Stimulated activated CD4-positive, alpha-beta T cell treated with anti-CD3 and anti-CD28 coated beads, Interleukin-15, amount 100 ng/mL, for 48 hours (primary cell): Measurements from ENCODE around the gene SRSF8.
"Not testable (repeated sequence)": the region's sequence is repeated elsewhere in the genome, so short reads cannot be mapped to it uniquely, and the experiment has no call there.

Experiments
- DNase-seq, 2 donors: peaks; one replicate each; pipeline ENCODE4 v3.0.0-alpha.2; 2020; ENCODE audit warnings: low read depth in 2 of 2

The SRSF8 gene

DNA sequence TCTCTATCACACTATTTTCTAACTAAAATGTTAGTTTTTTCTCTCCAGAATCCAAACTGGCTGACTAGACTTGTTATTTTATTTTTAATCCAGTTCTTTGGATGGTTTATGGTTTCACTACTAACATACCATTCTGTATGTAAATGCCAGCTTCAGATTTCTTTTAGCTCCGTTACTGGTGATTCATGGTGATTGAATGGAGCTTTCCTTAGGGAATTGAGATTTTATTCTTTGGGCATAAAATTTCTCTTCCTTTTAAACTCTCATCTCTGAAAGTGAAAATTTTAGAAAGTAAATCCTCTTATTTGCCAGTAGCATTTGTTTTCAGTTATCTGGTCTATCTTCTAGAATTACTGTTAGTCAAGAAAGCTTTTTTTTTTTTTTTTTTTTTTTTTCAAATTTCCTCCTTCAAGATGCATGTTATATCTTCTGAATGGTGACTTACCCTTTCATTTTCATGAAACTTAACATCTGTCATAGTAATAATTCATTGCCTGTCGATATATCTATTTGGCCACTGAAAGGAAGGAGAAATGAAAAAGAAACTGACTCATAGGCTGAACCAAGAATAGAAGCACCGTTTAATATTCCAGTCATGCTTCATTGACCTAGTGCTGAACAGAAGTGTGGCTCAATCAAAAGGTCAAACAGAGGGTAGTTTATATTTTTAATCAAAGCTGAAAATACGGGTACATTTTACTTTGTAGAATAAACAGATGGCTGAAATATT lies 29.3 kb downstream of the SRSF8 start:
- DNase-seq, result no peak

DNA sequence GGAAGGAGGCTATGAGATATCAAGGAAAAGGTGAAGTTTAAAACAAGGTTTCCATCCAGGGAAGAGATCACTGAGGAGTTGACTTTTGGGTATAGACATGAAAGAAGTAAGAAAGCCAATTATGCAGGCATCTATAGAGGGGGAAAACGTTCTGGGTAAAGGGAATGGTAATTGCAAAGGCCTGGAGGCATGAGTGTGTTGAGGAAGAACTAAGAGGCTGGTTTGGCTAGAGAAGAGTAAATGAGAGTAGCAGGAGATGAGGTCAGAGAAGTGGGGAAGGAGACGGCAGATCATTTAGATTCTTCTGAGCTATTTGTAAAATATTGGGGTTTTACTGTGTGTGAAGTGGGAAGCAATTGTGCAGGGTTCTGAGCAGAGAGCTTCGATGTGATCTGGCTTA lies 30.5 kb downstream of the SRSF8 start:
- DNase-seq, result no peak

- DNase-seq, result no peak
Measured at GRCh38 chr11:95098826-95099225, 32.1 kb downstream of the SRSF8 start.

- DNase-seq, result no peak
Measured at GRCh38 chr11:95100191-95100648, 33.5 kb downstream of the SRSF8 start.

- DNase-seq, result no peak
Measured at GRCh38 chr11:95100856-95101507, 34.3 kb downstream of the SRSF8 start.

DNA sequence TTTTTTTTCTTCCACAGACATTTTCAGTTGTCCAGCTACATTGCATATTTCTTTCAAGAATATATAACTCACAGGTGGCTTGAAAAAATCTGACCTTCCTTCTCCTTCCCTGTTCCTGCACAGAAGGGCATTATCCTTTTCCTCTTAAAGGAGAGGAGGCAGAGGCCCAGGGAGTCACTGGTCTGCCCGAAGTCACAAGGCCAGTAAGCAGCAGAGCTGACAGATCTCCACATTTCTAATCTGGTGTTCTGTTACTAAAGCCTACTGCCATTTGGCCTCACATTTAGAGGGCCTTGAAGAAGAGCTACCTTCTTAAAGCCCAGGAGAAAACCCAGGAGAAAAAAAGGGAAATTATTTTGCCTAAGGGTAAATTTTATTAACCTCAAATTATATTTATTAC lies 35.2 kb downstream of the SRSF8 start:
- no peak for DNase-seq

DNA sequence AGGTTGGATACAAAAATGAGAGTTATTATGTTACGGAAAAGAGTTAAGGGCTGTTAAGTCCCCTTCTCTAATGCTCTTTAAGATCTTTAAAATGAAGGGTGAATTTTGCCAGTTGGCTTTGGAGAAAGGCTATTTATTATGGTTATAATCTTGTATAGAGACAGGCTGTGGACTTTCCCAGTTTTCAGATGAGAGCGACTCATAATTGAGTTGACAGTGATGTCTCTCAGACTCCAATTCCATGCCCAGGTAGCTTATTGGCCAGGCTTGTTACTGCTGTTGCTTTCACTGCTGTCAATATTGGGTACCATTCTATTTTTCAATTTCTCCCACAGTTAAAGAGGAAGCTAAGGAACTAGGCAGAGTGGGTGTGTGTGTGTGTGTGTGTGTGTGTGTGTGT lies 36.0 kb downstream of the SRSF8 start:
- no peak for DNase-seq

- DNase-seq, result no peak
Measured at GRCh38 chr11:95103701-95104100, 37.0 kb downstream of the SRSF8 start.

- no peak for DNase-seq
Measured at GRCh38 chr11:95104121-95104830, 37.6 kb downstream of the SRSF8 start.

- DNase-seq, result no peak
Measured at GRCh38 chr11:95104856-95105255, 38.1 kb downstream of the SRSF8 start.

DNA sequence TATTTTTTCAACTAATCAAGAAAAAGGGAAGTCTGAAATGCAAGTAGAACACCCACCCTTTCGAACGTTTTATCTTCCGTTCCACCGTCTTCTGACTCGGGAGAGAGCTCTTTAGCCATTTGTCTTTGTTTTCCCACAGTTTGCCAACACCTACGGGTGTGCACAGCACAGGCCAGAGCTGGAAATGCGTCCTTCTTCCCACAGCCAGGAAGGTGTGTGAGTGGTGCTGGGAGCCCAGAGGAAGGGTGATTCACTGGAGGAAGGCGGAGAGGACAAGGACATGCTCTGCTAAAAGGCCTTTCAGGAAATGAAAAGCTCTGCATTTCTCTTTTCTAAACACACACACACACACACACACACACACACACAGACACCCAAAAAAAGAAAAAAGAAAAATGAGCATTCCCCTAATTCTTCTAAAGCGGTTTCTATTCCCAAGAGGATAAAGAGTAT lies 41.5 kb downstream of the SRSF8 start:
- no peak for DNase-seq

GRCh38 chr11:95108671-95109551 lies 42.2 kb downstream of the SRSF8 start:
- no peak for DNase-seq

DNA sequence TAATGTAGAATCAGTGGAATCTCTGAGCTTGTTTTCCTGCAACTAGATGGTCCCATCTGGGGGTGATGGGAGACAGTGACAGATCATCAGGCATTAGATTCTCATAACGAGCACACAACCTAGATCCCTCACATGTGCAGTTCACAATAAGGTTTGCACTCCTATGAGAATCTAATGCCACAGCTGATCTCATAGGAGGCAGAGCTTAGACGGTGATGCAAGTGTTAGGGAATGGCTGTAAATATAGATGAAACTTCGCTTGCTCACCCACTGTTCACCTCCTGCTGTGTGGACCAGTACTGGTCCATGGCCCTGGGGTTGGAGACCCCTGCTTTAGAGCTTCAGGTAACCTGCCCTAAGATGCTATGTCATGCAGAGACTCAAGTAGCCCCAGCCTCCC lies 44.8 kb downstream of the SRSF8 start:
- not testable (repeated sequence) for DNase-seq

DNA sequence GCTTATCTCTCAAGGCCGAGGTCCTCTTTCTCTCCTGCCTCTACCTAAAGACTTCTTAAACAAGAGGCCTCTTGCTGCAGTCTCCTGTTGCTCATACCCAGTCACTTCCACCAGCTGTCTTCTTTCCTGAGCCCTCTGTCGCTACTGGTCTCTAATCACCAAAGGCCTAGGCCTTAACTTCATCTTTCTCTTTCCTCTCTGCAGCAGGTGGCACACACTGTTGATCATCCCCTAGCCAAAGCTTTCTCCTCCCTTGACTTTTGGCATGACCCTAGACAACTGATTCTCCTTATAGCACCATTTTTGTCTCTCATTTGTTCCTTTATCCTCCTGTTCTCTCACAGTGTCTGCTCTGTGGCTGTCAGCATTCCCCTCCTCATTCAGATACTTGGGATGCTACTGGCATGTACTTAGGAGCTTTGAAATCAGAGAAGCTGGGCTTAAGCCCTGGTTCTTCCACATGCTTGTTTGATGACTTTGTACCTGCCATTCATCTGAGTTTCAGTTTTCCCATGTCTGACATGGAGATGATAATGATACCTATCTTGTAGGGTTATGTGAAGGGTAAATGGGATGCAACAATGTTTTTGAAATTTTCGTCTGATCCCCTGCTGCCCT lies 45.3 kb downstream of the SRSF8 start:
- DNase-seq, result no peak

GRCh38 chr11:95115597-95115996 lies 48.9 kb downstream of the SRSF8 start:
- DNase-seq, result no peak

- DNase-seq, result no peak
Measured at GRCh38 chr11:95119361-95120060, 52.8 kb downstream of the SRSF8 start.
